ENCODE measurements around the gene KCNH2. TPM values are rescaled to one million over a fixed set of nuclear protein-coding genes. Genes with fewer than 3 reads are reported as not detected.
A peak's percentile ranks its signal among the peaks of the same experiment; 100 is the strongest.

KCNH2 gene
- total and polyA plus RNA-seq, 2 of the 8 experiments (the other 6 are each of a cell fraction or from before 2014, with no cell fraction given) = 8.0 to 15.0 TPM

GRCh38 chr7:150958062-150958552, 20.0 kb downstream of the KCNH2 start:
- H2BK5ac ChIP-seq (ENCODE audit: low read depth, low read length) = no peak overlapping the region
- H2AK5ac ChIP-seq (ENCODE audit: low read depth, low read length) = no peak overlapping the region
- H3K23ac ChIP-seq (ENCODE audit: insufficient read length) = no peak overlapping the region
- WGBS, 2 experiments (ENCODE audit: extremely low coverage in 1 of 2, insufficient coverage in 1 of 2, insufficient read length in 1 of 2, insufficient replicate concordance in 2 of 2, low coverage in 1 of 2, low lambda C conversion rate in 2 of 2, missing lambda C conversion rate in 1 of 2) = 70% methylated on average over 64 of the region's 74 CpGs; no CpG with 5 or more reads in 1 of the 2 experiments
- FAIRE-seq = no peak
- no peak overlapping the region for H2BK20ac ChIP-seq (ENCODE audit: low read length)
- DNase-seq (ENCODE audit: low read depth in 1 of 2, low spot score in 2 of 2) = peak in 1 of 2 experiments; percentile 63
- no peaks in the 10 kb centered on the region for H3K9me3 ChIP-seq (ENCODE audit: insufficient read depth in 2 of 2, low read depth in 1 of 2, low read length in 1 of 2)
- peaks cover 0 to 27% (median 14%) of the 10 kb centered on the region in 4 experiments; a peak in 5 of 7 replicates for H3K27me3 ChIP-seq (replicated peaks in 1 of 4; ENCODE audit: control insufficient read depth in 3 of 4, extremely low read depth in 1 of 4, insufficient read depth in 3 of 4, low read length in 3 of 4)
- no peak overlapping the region for H4K91ac ChIP-seq (replicated peaks; ENCODE audit: insufficient read length, low read length)
- POLR2A ChIA-PET (ENCODE audit: partially characterized antibody) = interaction anchor here (1.2 kb wide), 1 partner anchor 10 kb away, joined by 4 read pairs; no protein-coding TSS in a partner anchor
- H3K18ac ChIP-seq (ENCODE audit: extremely low read depth, low read length) = no peak overlapping the region
- no peak overlapping the region for H3K4me3 ChIP-seq (ENCODE audit: extremely low read depth in 1 of 4, insufficient read depth in 2 of 4, low read depth in 3 of 4, low read length in 4 of 4)
- no peak overlapping the region for H2BK15ac ChIP-seq (ENCODE audit: low read length)
- H2BK120ac ChIP-seq (replicated peaks; ENCODE audit: low read depth, low read length) = no peak overlapping the region
- no peaks in the 10 kb centered on the region; the same call in 1 of the 2 replicates for H3K23me2 ChIP-seq (ENCODE audit: low read depth, low read length)
- CTCF ChIA-PET (ENCODE audit: partially characterized antibody) = interaction anchor here (1.0 to 25.2 kb wide), 6 partner anchors 9 to 60 kb away, joined by 3 to 797 read pairs (median 8); partner anchors contain the start of gene KCNH2
- TF ChIP-seq CTBP2 (IDR thresholded peaks at IDR 0.05; ENCODE audit: borderline replicate concordance, insufficient read depth, insufficient read length, low read length) = no peak
- peak; percentile 71 for TF ChIP-seq MAX (IDR thresholded peaks at IDR 0.05)
- peak; percentile 66 for TF ChIP-seq E2F6 (IDR thresholded peaks at IDR 0.05)
- TF ChIP-seq GABPA (IDR thresholded peaks at IDR 0.05; ENCODE audit: borderline replicate concordance, insufficient read depth, low read length) = peak; percentile 71
- H3K9ac ChIP-seq (replicated peaks in 1 of 4; ENCODE audit: extremely low read depth in 1 of 4, low read depth in 3 of 4, low read length in 3 of 4) = no peak overlapping the region
- no peaks in the 10 kb centered on the region for H3K79me2 ChIP-seq (ENCODE audit: control insufficient read depth in 1 of 2, insufficient read depth in 2 of 2, low read length in 2 of 2)
- no peak overlapping the region for H2BK12ac ChIP-seq (ENCODE audit: low read depth, low read length)
- H3K36me3 ChIP-seq (ENCODE audit: control insufficient read depth in 2 of 4, insufficient read depth in 4 of 4, low read length in 3 of 4) = no peaks in the 10 kb centered on the region; a peak in 1 of 8 replicates
- H3K4me2 ChIP-seq (ENCODE audit: insufficient read depth in 1 of 2, low read depth in 2 of 2, low read length in 2 of 2) = peak overlapping the region in 1 of 2 experiments; percentile 19; a peak in 1 of 4 replicates
- no peak overlapping the region for H2AFZ ChIP-seq (ENCODE audit: low read length)
- no peak overlapping the region for H4K5ac ChIP-seq (ENCODE audit: insufficient read length, low read depth, low read length)
- H3K27ac ChIP-seq (ENCODE audit: low read depth, low read length) = no peak overlapping the region
- H4K8ac ChIP-seq (ENCODE audit: extremely low read depth, insufficient read depth, low read length) = 0 out of 2 replicates have a peak overlapping the region, but pooled peaks have one; percentile 20
- H3K56ac ChIP-seq (replicated peaks; ENCODE audit: insufficient read length, low read depth, low read length) = no peak overlapping the region
- H4K20me1 ChIP-seq (replicated peaks in 1 of 2; ENCODE audit: control insufficient read depth in 1 of 2, insufficient read depth in 2 of 2, low read length in 2 of 2) = peaks cover 0 to 1% of the 10 kb centered on the region in 2 experiments
- H3K4ac ChIP-seq (replicated peaks; ENCODE audit: insufficient read length, low read depth, low read length) = no peak overlapping the region
- no peaks in the 10 kb centered on the region for H3K79me1 ChIP-seq (ENCODE audit: low read depth, low read length)
- peaks cover 0 to 17% (median 11%) of the 10 kb centered on the region in 4 experiments; a peak in 5 of 7 replicates for H3K4me1 ChIP-seq (replicated peaks in 1 of 4; ENCODE audit: control insufficient read depth in 3 of 4, insufficient read depth in 4 of 4, low read length in 3 of 4)
- no peak overlapping the region for H3K14ac ChIP-seq (ENCODE audit: insufficient read length)

All from H1 (cell line).